Panc1 (cell line): ENCODE results near the gene TECR.

Experiments used
- CTCF ChIP-seq: fragments of 450-650 bp; IDR thresholded peaks from 2 replicates; pipeline ENCODE4 v1.5.1; 2017; ENCODE audit warnings: mild to moderate bottlenecking
- POLR2AphosphoS5 ChIP-seq: IDR thresholded peaks from 2 replicates; pipeline ENCODE4 v1.6.1; 2012; ENCODE audit warnings: mild to moderate bottlenecking, low read depth, low read length, moderate library complexity
- REST ChIP-seq, 2 experiments: IDR thresholded peaks; 2 replicates each; pipeline ENCODE4 v1.6.1; 2011 to 2012; ENCODE audit warnings: low read depth in 2 of 2, control low read depth in 1 of 2, low read length in 1 of 2, mild to moderate bottlenecking in 1 of 2, moderate library complexity in 1 of 2; ENCODE audit not compliant: insufficient read depth in 1 of 2
- SIN3A ChIP-seq: IDR thresholded peaks from 2 replicates; pipeline ENCODE4 v1.6.1; 2012; ENCODE audit warnings: low read depth, mild to moderate bottlenecking, low read length, moderate library complexity, borderline replicate concordance; ENCODE audit not compliant: insufficient read depth
- TCF7L2 ChIP-seq: IDR thresholded peaks from 2 replicates; pipeline ENCODE4 v1.6.1; 2011; ENCODE audit warnings: mild to moderate bottlenecking, low read depth, low read length, inconsistent platforms

GRCh38 chr19:14562660-14563589, 33.5 kb downstream of the TECR start:
- no peak; the same call in 1 of the 2 replicates for TF ChIP-seq CTCF
- TF ChIP-seq TCF7L2: no peak
- TF ChIP-seq POLR2AphosphoS5: no peak
- TF ChIP-seq REST (IDR thresholded peaks at IDR 0.05; ENCODE audit: insufficient read depth in 1 of 2, low read depth in 2 of 2, low read length in 1 of 2): no peak
- no peak for TF ChIP-seq SIN3A
